ENCODE results near the gene TRPM1. TPM values are rescaled to one million over a fixed set of nuclear protein-coding genes. Genes with fewer than 3 reads are reported as not detected.

TRPM1 gene
- total RNA-seq, 1 experiment from 2014 or later = 0.77 TPM

DNA sequence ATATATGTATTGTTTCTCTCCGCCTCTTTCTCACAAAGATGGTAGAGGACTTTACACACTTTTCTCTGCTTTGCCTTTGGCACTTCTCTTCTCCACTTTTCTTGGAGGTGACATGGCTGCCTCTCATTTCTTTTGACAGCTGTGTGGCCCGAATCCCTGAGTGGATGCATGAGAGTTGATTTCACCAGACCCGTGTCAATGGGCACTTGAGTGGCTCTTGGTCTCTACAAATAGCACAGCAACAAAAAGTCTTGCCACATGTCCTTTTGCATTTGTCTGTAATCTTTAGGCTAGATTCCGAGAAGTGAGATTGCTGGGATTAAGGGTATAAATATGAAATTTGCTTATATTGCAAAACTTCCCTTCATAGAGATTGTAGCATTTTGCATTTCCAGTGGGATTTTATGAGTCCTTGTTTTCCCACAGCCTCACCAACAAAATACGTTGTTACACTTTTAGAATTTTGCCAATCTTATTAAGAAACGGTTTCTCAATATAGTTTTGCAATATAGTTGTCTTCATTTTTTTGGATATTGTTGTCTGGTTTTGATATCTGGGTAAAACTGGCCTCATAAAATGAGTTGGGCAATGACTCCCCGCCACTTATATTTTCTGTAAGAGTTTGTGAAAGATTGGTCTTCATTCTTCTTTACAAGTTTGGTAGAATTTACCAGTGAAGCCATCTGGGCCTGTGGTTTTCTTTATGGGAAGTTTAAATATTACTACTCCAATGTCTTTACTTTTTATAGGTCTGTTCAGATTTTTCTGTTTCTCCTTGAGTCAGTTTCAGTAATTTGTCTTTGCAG is 5.2 kb upstream of the TRPM1 start (continued):
- TF ChIP-seq, protein P1, sequence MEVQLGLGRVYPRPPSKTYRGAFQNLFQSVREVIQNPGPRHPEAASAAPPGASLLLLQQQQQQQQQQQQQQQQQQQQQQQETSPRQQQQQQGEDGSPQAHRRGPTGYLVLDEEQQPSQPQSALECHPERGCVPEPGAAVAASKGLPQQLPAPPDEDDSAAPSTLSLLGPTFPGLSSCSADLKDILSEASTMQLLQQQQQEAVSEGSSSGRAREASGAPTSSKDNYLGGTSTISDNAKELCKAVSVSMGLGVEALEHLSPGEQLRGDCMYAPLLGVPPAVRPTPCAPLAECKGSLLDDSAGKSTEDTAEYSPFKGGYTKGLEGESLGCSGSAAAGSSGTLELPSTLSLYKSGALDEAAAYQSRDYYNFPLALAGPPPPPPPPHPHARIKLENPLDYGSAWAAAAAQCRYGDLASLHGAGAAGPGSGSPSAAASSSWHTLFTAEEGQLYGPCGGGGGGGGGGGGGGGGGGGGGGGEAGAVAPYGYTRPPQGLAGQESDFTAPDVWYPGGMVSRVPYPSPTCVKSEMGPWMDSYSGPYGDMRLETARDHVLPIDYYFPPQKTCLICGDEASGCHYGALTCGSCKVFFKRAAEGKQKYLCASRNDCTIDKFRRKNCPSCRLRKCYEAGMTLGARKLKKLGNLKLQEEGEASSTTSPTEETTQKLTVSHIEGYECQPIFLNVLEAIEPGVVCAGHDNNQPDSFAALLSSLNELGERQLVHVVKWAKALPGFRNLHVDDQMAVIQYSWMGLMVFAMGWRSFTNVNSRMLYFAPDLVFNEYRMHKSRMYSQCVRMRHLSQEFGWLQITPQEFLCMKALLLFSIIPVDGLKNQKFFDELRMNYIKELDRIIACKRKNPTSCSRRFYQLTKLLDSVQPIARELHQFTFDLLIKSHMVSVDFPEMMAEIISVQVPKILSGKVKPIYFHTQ (CRISPR knock-in tag; IDR thresholded peaks at IDR 0.05) = no peak
- TF ChIP-seq FOXK1 (CRISPR knock-in tag; IDR thresholded peaks at IDR 0.05) = no peak
- TF ChIP-seq, protein P2, sequence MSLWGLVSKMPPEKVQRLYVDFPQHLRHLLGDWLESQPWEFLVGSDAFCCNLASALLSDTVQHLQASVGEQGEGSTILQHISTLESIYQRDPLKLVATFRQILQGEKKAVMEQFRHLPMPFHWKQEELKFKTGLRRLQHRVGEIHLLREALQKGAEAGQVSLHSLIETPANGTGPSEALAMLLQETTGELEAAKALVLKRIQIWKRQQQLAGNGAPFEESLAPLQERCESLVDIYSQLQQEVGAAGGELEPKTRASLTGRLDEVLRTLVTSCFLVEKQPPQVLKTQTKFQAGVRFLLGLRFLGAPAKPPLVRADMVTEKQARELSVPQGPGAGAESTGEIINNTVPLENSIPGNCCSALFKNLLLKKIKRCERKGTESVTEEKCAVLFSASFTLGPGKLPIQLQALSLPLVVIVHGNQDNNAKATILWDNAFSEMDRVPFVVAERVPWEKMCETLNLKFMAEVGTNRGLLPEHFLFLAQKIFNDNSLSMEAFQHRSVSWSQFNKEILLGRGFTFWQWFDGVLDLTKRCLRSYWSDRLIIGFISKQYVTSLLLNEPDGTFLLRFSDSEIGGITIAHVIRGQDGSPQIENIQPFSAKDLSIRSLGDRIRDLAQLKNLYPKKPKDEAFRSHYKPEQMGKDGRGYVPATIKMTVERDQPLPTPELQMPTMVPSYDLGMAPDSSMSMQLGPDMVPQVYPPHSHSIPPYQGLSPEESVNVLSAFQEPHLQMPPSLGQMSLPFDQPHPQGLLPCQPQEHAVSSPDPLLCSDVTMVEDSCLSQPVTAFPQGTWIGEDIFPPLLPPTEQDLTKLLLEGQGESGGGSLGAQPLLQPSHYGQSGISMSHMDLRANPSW (CRISPR knock-in tag; conservative IDR thresholded peaks at IDR 0.05; ENCODE audit: low read depth) = no peak
- TF ChIP-seq, protein P3, sequence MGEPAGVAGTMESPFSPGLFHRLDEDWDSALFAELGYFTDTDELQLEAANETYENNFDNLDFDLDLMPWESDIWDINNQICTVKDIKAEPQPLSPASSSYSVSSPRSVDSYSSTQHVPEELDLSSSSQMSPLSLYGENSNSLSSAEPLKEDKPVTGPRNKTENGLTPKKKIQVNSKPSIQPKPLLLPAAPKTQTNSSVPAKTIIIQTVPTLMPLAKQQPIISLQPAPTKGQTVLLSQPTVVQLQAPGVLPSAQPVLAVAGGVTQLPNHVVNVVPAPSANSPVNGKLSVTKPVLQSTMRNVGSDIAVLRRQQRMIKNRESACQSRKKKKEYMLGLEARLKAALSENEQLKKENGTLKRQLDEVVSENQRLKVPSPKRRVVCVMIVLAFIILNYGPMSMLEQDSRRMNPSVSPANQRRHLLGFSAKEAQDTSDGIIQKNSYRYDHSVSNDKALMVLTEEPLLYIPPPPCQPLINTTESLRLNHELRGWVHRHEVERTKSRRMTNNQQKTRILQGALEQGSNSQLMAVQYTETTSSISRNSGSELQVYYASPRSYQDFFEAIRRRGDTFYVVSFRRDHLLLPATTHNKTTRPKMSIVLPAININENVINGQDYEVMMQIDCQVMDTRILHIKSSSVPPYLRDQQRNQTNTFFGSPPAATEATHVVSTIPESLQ (CRISPR knock-in tag; IDR thresholded peaks at IDR 0.05) = no peak

DNA sequence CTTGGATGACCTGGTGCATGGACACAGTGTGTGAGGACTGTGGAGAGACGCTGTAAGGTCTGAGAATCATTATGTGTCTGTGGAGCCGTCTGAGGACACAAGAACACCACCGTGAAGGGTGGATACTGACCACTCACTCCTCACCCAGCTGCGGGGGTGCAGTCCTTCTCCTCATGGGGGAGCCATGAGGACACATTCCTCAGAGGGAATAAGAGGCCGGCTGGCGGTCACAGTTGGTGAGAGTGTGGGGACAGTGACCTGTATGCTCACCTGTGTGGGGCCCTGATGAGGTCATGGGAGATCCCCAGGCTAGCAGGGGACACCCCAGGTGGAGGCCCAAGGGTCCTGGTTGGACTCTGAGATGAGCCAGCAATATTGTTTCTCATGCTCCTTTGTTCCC is 2.5 kb upstream of the TRPM1 start:
- no peak overlapping the region for H3K4me3 Mint-ChIP-seq
- no peak for DNase-seq (ENCODE audit: low spot score)
- peaks cover 16% of the 10 kb centered on the region for H3K4me1 Mint-ChIP-seq
- no peak for ATAC-seq
- TF ChIP-seq ZNF317 (CRISPR knock-in tag; IDR thresholded peaks at IDR 0.05; ENCODE audit: borderline replicate concordance, low read depth) (no peak), TEAD1 (CRISPR knock-in tag; IDR thresholded peaks at IDR 0.05) (no peak)
- TF ChIP-seq, protein P4, sequence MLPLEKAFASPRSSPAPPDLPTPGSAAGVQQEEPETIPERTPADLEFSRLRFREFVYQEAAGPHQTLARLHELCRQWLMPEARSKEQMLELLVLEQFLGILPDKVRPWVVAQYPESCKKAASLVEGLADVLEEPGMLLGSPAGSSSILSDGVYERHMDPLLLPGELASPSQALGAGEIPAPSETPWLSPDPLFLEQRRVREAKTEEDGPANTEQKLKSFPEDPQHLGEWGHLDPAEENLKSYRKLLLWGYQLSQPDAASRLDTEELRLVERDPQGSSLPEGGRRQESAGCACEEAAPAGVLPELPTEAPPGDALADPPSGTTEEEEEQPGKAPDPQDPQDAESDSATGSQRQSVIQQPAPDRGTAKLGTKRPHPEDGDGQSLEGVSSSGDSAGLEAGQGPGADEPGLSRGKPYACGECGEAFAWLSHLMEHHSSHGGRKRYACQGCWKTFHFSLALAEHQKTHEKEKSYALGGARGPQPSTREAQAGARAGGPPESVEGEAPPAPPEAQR (CRISPR knock-in tag; IDR thresholded peaks at IDR 0.05) = no peak
- TF ChIP-seq, protein P5, sequence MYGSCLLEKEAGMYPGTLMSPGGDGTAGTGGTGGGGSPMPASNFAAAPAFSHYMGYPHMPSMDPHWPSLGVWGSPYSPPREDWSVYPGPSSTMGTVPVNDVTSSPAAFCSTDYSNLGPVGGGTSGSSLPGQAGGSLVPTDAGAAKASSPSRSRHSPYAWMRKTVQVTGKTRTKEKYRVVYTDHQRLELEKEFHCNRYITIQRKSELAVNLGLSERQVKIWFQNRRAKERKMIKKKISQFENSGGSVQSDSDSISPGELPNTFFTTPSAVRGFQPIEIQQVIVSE (CRISPR knock-in tag; IDR thresholded peaks at IDR 0.05; ENCODE audit: borderline replicate concordance) = no peak
- TF ChIP-seq, protein P6, sequence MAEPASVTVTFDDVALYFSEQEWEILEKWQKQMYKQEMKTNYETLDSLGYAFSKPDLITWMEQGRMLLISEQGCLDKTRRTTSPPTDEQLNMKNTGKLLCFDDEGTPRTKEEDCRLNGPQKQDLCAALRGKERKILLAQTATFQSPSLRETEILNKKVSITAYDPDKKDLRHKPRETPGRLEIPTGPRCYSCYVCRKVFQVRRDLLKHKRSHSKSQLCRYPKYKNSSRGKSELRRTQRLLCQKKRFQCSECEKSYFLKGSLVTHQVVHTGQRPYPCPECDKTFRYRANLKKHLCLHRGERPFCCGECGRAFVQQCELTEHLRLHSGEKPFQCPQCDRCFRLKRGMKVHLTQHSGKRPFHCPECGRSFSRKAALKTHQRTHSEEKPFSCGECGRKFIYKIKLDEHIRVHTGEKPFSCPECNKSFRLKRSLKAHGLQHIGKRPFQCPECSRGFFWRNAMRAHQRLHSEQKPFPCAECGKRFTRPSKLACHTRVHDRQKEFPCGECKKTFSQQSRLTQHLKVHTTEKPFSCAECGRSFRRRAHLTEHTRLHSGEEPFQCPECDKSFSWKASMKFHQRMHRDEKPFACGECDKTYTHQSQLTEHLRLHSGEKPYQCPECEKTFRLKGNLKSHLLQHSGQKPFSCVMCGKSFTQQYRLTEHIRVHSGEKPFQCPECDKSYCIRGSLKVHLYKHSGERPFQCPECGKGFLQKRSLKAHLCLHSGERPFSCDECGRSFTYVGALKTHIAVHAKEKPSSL (CRISPR knock-in tag; conservative IDR thresholded peaks at IDR 0.05) = no peak
- 0 out of 2 replicates have a peak, but pooled peaks cover 4% of the 10 kb centered on the region for H3K9me3 Mint-ChIP-seq
- no peaks in the 10 kb centered on the region for H3K27me3 Mint-ChIP-seq (ENCODE audit: low read depth)
- no peaks in the 10 kb centered on the region for H3K36me3 Mint-ChIP-seq
- CTCF ChIA-PET = interaction anchor here (3.7 kb wide), 1 partner anchor 25 kb away, joined by 27 read pairs; no protein-coding TSS in a partner anchor
- H3K27ac Mint-ChIP-seq = no peak overlapping the region
- POLR2A ChIA-PET = no interaction called here

Measured in WTC11 (cell line).